ENCODE data around the gene MRM3. TPM values are rescaled to one million over a fixed set of nuclear protein-coding genes. Genes with fewer than 3 reads are reported as not detected.

MRM3 gene
- total RNA-seq, 3 donors from 2014 or later, result 42.3 to 46.9 (median 44.4) TPM

DNA sequence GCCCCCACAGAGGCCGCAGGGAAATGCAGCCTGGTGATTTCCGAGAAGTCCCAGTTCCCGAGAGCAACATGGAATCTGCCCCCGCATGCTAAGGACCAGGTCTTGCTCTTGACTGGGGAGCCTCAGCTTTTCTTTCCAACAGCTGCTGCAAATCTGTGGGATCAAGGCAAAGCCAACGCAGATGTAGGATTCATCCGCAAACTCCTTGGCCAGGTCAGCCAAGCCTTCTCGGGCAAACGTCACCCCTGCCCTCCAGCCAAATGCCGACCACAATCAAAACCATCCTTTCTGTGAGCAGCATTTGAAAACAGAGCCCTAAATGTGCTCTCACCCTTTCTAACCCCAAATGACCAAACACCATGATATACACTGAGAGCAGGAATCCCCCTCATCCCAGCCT is 54.0 kb downstream of the MRM3 start:
- DNase-seq, result no peak

DNA sequence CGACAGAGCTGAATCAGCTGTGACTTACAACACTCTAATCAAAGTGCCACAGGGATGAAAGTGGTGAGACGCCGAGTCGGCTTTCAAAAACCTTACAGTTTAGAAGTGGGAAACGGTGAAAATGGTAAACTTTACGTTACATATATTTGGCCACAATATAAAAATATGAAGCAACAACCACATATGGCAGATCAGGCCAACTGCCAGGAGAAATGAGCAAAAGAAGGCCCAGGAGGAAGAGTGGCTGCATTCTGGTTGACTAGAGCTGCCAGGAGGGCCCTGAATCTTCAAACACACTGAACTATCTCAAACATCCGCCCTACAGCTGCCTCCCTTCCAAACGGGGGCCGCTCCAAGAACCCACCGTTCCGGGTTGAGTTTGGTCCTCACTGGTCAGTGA is 56.3 kb downstream of the MRM3 start:
- DNase-seq (no peak), ATAC-seq (no peak)
- Mint-ChIP-seq H3K27me3 (ENCODE audit: low read depth) (peaks cover 9% of the 10 kb centered on the region), H3K36me3 (ENCODE audit: insufficient read depth) (no peaks in the 10 kb centered on the region), H3K9me3 (no peaks in the 10 kb centered on the region), H3K4me3 (no peak overlapping the region), H3K4me1 (ENCODE audit: low read depth) (no peaks in the 10 kb centered on the region)

More for the DNA sequence above, 54.0 kb downstream of the MRM3 start:
- Mint-ChIP-seq H3K36me3 (ENCODE audit: insufficient read depth) (no peaks in the 10 kb centered on the region), H3K27me3 (ENCODE audit: low read depth) (peaks cover 8% of the 10 kb centered on the region), H3K4me1 (ENCODE audit: low read depth) (no peaks in the 10 kb centered on the region), H3K9me3 (no peaks in the 10 kb centered on the region), H3K4me3 (no peak overlapping the region)
- ATAC-seq, result no peak

DNA sequence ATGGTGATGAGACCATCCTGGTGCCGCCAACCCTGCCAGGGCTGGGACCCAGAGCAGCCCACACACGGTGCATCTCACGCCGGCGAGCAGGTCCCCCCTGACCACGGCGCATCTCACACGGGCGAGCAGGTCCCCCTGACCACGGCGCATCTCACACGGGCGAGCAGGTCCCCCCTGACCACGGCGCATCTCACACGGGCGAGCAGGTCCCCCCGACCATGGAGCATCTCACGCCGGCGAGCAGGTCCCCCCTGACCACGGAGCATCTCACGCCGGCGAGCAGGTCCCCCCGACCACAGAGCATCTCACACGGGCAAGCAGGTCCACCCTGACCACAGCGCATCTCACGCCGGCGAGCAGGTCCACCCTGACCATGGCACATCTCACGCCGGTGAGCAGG is 59.2 kb downstream of the MRM3 start:
- H3K27me3 Mint-ChIP-seq (ENCODE audit: low read depth), result peaks cover 22% of the 10 kb centered on the region
- no peaks in the 10 kb centered on the region for H3K9me3 Mint-ChIP-seq
- no peak overlapping the region for H3K4me3 Mint-ChIP-seq
- ATAC-seq (no peak), DNase-seq (no peak)
- no peaks in the 10 kb centered on the region for H3K4me1 Mint-ChIP-seq (ENCODE audit: low read depth)
- no peaks in the 10 kb centered on the region for H3K36me3 Mint-ChIP-seq (ENCODE audit: insufficient read depth)

Other genes starting within 250 kb of the MRM3 start
- 10 to 100 TPM; 65.3 to 72.2 (median 71.4) TPM for gene VPS53, start 67.5 kb upstream of the MRM3 start, total RNA-seq
- gene TLCD3A, start 49.8 kb upstream of the MRM3 start, total RNA-seq, result 10 to 100 TPM in 1 of 3 donors, 1 to 10 TPM in 2; 7.0 to 11.5 (median 7.6) TPM
- 10 to 100 TPM; 71.6 to 86.8 (median 79.5) TPM for gene GEMIN4, start 30.1 kb upstream of the MRM3 start, total RNA-seq
- gene GLOD4, start 73 bp upstream of the MRM3 start, total RNA-seq, result 10 to 100 TPM; 63.7 to 71.9 (median 69.7) TPM
- under 1 TPM; 0.18 to 0.49 (median 0.18) TPM for gene NXN, start 197.4 kb downstream of the MRM3 start, total RNA-seq
- 10 to 100 TPM; 21.6 to 22.5 (median 22.1) TPM for gene TIMM22, start 214.8 kb downstream of the MRM3 start, total RNA-seq

Data from activated T-cell treated with anti-CD3 and anti-CD28 coated beads, Interleukin-2, amount 50 U/mL, for 4 hours (primary cell).